GM21528 (cell line): ENCODE measurements around the gene OR2T11.
"Not testable (repeated sequence)": the region's sequence is repeated elsewhere in the genome, so short reads cannot be mapped to it uniquely, and the experiment has no call there.

ENCODE experiments used
- ATAC-seq: cut with Tn5 transposase; IDR thresholded peaks from one replicate; pipeline ENCODE4 v1.9.1; 2021; ENCODE audit warnings: mild to moderate bottlenecking, moderate library complexity; ENCODE audit not compliant: unreplicated experiment, low FRiP score

Gene OR2T11

GRCh38 chr1:248634991-248635390 lies at the start of gene OR2T11:
Gene OR2T11, minus strand, starts transcription at chr1:248635091. Its CDS starts 7,963 bp downstream, at chr1:248627128.
- not testable (repeated sequence) for ATAC-seq

- no peak for ATAC-seq
These were observed 46.8 kb upstream of the OR2T11 start for GRCh38 chr1:248681651-248682050.

- no peak for ATAC-seq
These were observed 35.1 kb upstream of the OR2T11 start for GRCh38 chr1:248670003-248670402.

GRCh38 chr1:248663453-248664328 lies 28.8 kb upstream of the OR2T11 start:
- peak; percentile 95 for ATAC-seq

GRCh38 chr1:248656797-248657196 lies 21.9 kb upstream of the OR2T11 start:
- ATAC-seq: peak; percentile 41

GRCh38 chr1:248655354-248655753 lies 20.5 kb upstream of the OR2T11 start, which contains the start of gene OR2T27:
Gene OR2T27, minus strand, starts transcription at chr1:248655528. Its CDS starts 4,644 bp downstream, at chr1:248650884.
- peak; percentile 51 for ATAC-seq

- ATAC-seq: not testable (repeated sequence)
These were observed 14.1 kb upstream of the OR2T11 start for GRCh38 chr1:248648770-248649536.

- not testable (repeated sequence) for ATAC-seq
These were observed 10.3 kb upstream of the OR2T11 start, which contains the start of gene OR2T35 for GRCh38 chr1:248645178-248645577. Gene OR2T35, minus strand, starts transcription at chr1:248645278. Its CDS starts 6,020 bp downstream, at chr1:248639258.

- ATAC-seq: peak; percentile 67
These were observed 8.2 kb upstream of the OR2T11 start for GRCh38 chr1:248642971-248643651.

- peak; percentile 12 for ATAC-seq
These were observed 6.7 kb upstream of the OR2T11 start for GRCh38 chr1:248641583-248641982.

- peak; percentile 39 for ATAC-seq
These were observed 6.0 kb upstream of the OR2T11 start for GRCh38 chr1:248640906-248641305.

- not testable (repeated sequence) for ATAC-seq
These were observed 4.8 kb upstream of the OR2T11 start for GRCh38 chr1:248639652-248640051.

- ATAC-seq: not testable (repeated sequence)
These were observed 1.7 kb upstream of the OR2T11 start for GRCh38 chr1:248636612-248637011.

GRCh38 chr1:248631354-248632008 lies 3.4 kb downstream of the OR2T11 start:
- ATAC-seq: no peak

- no peak for ATAC-seq
These were observed 4.3 kb downstream of the OR2T11 start for GRCh38 chr1:248630551-248630950.

GRCh38 chr1:248627971-248628844 lies 6.7 kb downstream of the OR2T11 start:
- no peak for ATAC-seq

- ATAC-seq: no peak
These were observed 8.9 kb downstream of the OR2T11 start for GRCh38 chr1:248625971-248626370.

GRCh38 chr1:248625166-248625565 lies 9.7 kb downstream of the OR2T11 start:
- ATAC-seq: no peak

GRCh38 chr1:248622570-248623001 lies 12.3 kb downstream of the OR2T11 start:
- ATAC-seq: no peak
